MM.1S (cell line): Measurements from ENCODE around the gene DNPEP.

Experiments used
- DNase-seq: peaks from one replicate; pipeline ENCODE4 v3.0.0-alpha.2; 2015
- H2AFZ ChIP-seq: fragments of 300-600 bp; sonication (generic); 2 replicates; pipeline ENCODE4 v1.6.0; 2016; ENCODE audit warnings: antibody characterized with exemption, low read length
- H3F3A ChIP-seq: fragments of 300-600 bp; sonication (generic); 2 replicates; pipeline ENCODE4 v1.6.1; 2016; ENCODE audit warnings: mild to moderate bottlenecking, antibody characterized with exemption, low read length, moderate library complexity, mixed read lengths; ENCODE audit not compliant: insufficient read depth
- H3K27ac ChIP-seq: fragments of 300-600 bp; sonication (generic); 2 replicates; pipeline ENCODE4 v1.5.1; 2016; ENCODE audit warnings: mild to moderate bottlenecking, low read length
- H3K27me3 ChIP-seq: fragments of 300-600 bp; sonication (generic); replicated peaks from 2 replicates; pipeline ENCODE4 v1.6.0; 2016; ENCODE audit warnings: low read length; ENCODE audit not compliant: insufficient read depth
- H3K36me3 ChIP-seq: fragments of 300-600 bp; sonication (generic); replicated peaks from 2 replicates; pipeline ENCODE4 v1.6.1; 2016; ENCODE audit warnings: mild to moderate bottlenecking, low read length, mixed read lengths; ENCODE audit not compliant: insufficient read depth
- H3K4me1 ChIP-seq: fragments of 300-600 bp; sonication (generic); 2 replicates; pipeline ENCODE4 v1.6.1; 2016; ENCODE audit warnings: low read length, mixed read lengths
- H3K4me2 ChIP-seq: fragments of 300-600 bp; sonication (generic); 2 replicates; pipeline ENCODE4 v1.6.0; 2016; ENCODE audit warnings: low read depth, low read length
- H3K4me3 ChIP-seq: fragments of 300-600 bp; sonication (generic); 2 replicates; pipeline ENCODE4 v1.5.1; 2016; ENCODE audit warnings: low read length, mixed read lengths
- H3K79me2 ChIP-seq: fragments of 300-600 bp; sonication (generic); 2 replicates; pipeline ENCODE4 v1.6.1; 2016; ENCODE audit warnings: mixed run types, low read length, mixed read lengths
- H3K9ac ChIP-seq: fragments of 300-600 bp; sonication (generic); 2 replicates; pipeline ENCODE4 v1.6.1; 2016; ENCODE audit warnings: low read length, mixed read lengths
- H3K9me2 ChIP-seq: fragments of 300-600 bp; sonication (generic); replicated peaks from 2 replicates; pipeline ENCODE4 v1.6.1; 2016; ENCODE audit warnings: mild to moderate bottlenecking, low read length, mixed read lengths; ENCODE audit not compliant: insufficient read depth
- H3K9me3 ChIP-seq: fragments of 300-600 bp; sonication (generic); replicated peaks from 2 replicates; pipeline ENCODE4 v1.6.1; 2016; ENCODE audit warnings: mild to moderate bottlenecking, low read length, mixed read lengths; ENCODE audit not compliant: insufficient read depth
- H4K20me1 ChIP-seq: fragments of 300-600 bp; sonication (generic); 2 replicates; pipeline ENCODE4 v1.6.1; 2016; ENCODE audit warnings: mild to moderate bottlenecking, low read length, moderate library complexity, mixed read lengths; ENCODE audit not compliant: insufficient read depth
- CTCF ChIP-seq: fragments of 300-600 bp; sonication (generic); IDR thresholded peaks from 2 replicates; pipeline ENCODE4 v1.5.1; 2016; ENCODE audit warnings: antibody characterized with exemption, low read length, mixed read lengths
- EZH2 ChIP-seq: fragments of 300-600 bp; sonication (generic); optimal IDR thresholded peaks from 2 replicates; pipeline ENCODE3; 2017; ENCODE audit warnings: low read depth, mild to moderate bottlenecking, antibody characterized with exemption, low read length, mixed read lengths
- EZH2phosphoT487 ChIP-seq: fragments of 300-600 bp; sonication (generic); IDR thresholded peaks from 2 replicates; pipeline ENCODE4 v1.6.1; 2018; ENCODE audit warnings: antibody characterized with exemption, low read length

The DNPEP gene

GRCh38 chr2:219399716-219400478 lies 12.2 kb upstream of the DNPEP start:
- Histone ChIP-seq H3K9me2 (no peaks in the 10 kb centered on the region), H3K4me2 (peak overlapping the region; percentile 57; the same call in 1 of the 2 replicates), H3K27ac (no peak overlapping the region), H3K9ac (no peak overlapping the region), H3K36me3 (no peaks in the 10 kb centered on the region), H3K4me3 (no peak overlapping the region), H3K9me3 (no peaks in the 10 kb centered on the region), H3F3A (no peaks in the 10 kb centered on the region), H3K79me2 (no peaks in the 10 kb centered on the region), H2AFZ (peak overlapping the region; percentile 75; the same call in 1 of the 2 replicates), H3K4me1 (peaks cover 6% of the 10 kb centered on the region; the same call in 1 of the 2 replicates), H3K27me3 (no peaks in the 10 kb centered on the region), H4K20me1 (no peaks in the 10 kb centered on the region)
- no peak for DNase-seq
- no peak for TF ChIP-seq CTCF
- no peak for TF ChIP-seq EZH2
- no peak for TF ChIP-seq EZH2phosphoT487

- H3K4me1 ChIP-seq: peaks cover 6% of the 10 kb centered on the region; the same call in 1 of the 2 replicates
Measured at GRCh38 chr2:219398721-219399363, 11.1 kb upstream of the DNPEP start.

GRCh38 chr2:219396863-219397457 lies 9.2 kb upstream of the DNPEP start:
- no peak for DNase-seq
- Histone ChIP-seq H3K4me3 (no peak overlapping the region), H3F3A (no peaks in the 10 kb centered on the region), H3K9me3 (no peaks in the 10 kb centered on the region), H3K4me2 (no peak overlapping the region), H3K9me2 (no peaks in the 10 kb centered on the region), H3K27ac (no peak overlapping the region), H3K4me1 (peaks cover 6% of the 10 kb centered on the region; the same call in 1 of the 2 replicates), H3K36me3 (no peaks in the 10 kb centered on the region), H2AFZ (no peak overlapping the region), H3K9ac (no peak overlapping the region), H3K27me3 (no peaks in the 10 kb centered on the region), H4K20me1 (no peaks in the 10 kb centered on the region), H3K79me2 (no peaks in the 10 kb centered on the region)
- TF ChIP-seq CTCF (no peak), EZH2phosphoT487 (no peak), EZH2 (no peak)

More at GRCh38 chr2:219398721-219399363, 11.1 kb upstream of the DNPEP start:
- H3K36me3 ChIP-seq: no peaks in the 10 kb centered on the region
- peak; percentile 10 for DNase-seq
- H3K4me2 ChIP-seq: peak overlapping the region; percentile 57
- no peaks in the 10 kb centered on the region for H3K9me2 ChIP-seq
- H3K79me2 ChIP-seq: no peaks in the 10 kb centered on the region
- no peaks in the 10 kb centered on the region for H3K27me3 ChIP-seq
- peak overlapping the region; percentile 75 for H2AFZ ChIP-seq
- H3K9me3 ChIP-seq: no peaks in the 10 kb centered on the region
- H3F3A ChIP-seq: no peaks in the 10 kb centered on the region
- H3K27ac ChIP-seq: no peak overlapping the region; the same call in 1 of the 2 replicates
- H3K4me3 ChIP-seq: peak overlapping the region; percentile 6; the same call in 1 of the 2 replicates
- H4K20me1 ChIP-seq: no peaks in the 10 kb centered on the region
- TF ChIP-seq CTCF (no peak), EZH2 (no peak), EZH2phosphoT487 (no peak)
- H3K9ac ChIP-seq: peak overlapping the region; percentile 28; the same call in 1 of the 2 replicates
